Mesodermal cell (in vitro differentiated cells): ENCODE results near the gene RCAN2.

ENCODE experiments used
- H3K27ac ChIP-seq: 2 replicates; pipeline ENCODE4 v1.7.0; 2013; ENCODE audit warnings: mild to moderate bottlenecking, low read depth, low read length, moderate library complexity; ENCODE audit not compliant: severe bottlenecking
- H3K36me3 ChIP-seq: 2 replicates; pipeline ENCODE4 v1.7.1; 2013; ENCODE audit warnings: mild to moderate bottlenecking, low read length, moderate library complexity; ENCODE audit not compliant: control insufficient read depth, insufficient read depth
- H3K4me1 ChIP-seq: one replicate; pipeline ENCODE4 v1.7.1; 2013; ENCODE audit warnings: mild to moderate bottlenecking, low read length; ENCODE audit not compliant: insufficient read depth, control insufficient read depth, poor library complexity, severe bottlenecking
- H3K4me3 ChIP-seq: 2 replicates; pipeline ENCODE4 v1.7.0; 2013; ENCODE audit warnings: low read length, control low read depth, mild to moderate bottlenecking; ENCODE audit not compliant: insufficient read depth, poor library complexity, severe bottlenecking; ENCODE audit errors: extremely low read depth
- H3K9me3 ChIP-seq: 2 replicates; pipeline ENCODE4 v1.7.1; 2013; ENCODE audit warnings: mild to moderate bottlenecking, low read length, moderate library complexity; ENCODE audit not compliant: control insufficient read depth
- WGBS, 2 experiments: methylation state at CpG; one replicate each; pipeline ENCODE4 v1.1.5; 2013; ENCODE audit warnings: missing lambda C conversion rate in 2 of 2; ENCODE audit not compliant: insufficient coverage in 2 of 2; 5-methylcytosine and 5-hydroxymethylcytosine counted together

RCAN2 gene

DNA sequence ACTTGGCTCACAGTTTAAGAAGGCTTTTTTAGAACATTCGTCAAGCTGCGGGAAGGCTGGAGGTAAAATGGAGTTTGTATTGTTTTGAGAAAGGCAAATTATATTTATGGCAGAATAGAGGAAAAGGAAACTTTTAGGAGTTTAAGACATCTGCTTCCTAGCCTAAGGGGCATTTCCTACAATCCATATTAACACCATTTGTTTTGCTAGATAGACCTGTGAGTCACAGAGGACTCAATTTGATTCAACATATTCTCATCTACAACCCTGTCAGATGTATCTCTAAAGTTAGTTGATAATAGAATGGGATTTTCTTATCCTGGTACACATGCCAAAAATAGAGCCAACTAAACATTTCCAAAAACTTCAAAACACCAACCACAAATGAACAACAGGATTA is 35.0 kb downstream of the RCAN2 start:
- Histone ChIP-seq H3K27ac (no peak overlapping the region), H3K36me3 (no peaks in the 10 kb centered on the region), H3K9me3 (no peaks in the 10 kb centered on the region), H3K4me1 (peaks cover 7% of the 10 kb centered on the region), H3K4me3 (no peak overlapping the region)
- WGBS, 2 experiments = no CpG with 5 or more reads among the region's 2 CpGs

DNA sequence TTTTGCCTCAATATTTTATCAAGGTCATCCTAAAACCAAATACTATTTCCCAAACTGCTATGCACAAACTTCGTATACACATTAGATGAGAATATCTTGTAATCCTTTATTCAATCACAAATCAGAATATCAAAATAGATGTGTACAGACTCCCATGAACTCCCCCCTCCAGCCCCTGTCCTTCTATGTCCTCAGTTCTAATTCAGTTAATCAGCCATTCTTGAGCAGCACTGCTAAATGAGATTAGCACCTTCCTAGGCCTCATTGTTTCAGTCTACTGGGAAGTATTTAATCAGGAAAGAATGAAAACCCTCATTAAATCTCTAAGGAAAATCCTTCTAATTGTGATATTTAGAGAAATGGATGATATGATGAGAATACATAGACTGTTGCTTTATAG is 36.6 kb downstream of the RCAN2 start:
- 100% methylated on average over 1 of the region's 1 CpG; no CpG with 5 or more reads in 1 of the 2 experiments for WGBS, 2 experiments
- Histone ChIP-seq H3K4me3 (no peak overlapping the region), H3K9me3 (no peaks in the 10 kb centered on the region), H3K36me3 (no peaks in the 10 kb centered on the region), H3K4me1 (peaks cover 7% of the 10 kb centered on the region), H3K27ac (no peak overlapping the region)

DNA sequence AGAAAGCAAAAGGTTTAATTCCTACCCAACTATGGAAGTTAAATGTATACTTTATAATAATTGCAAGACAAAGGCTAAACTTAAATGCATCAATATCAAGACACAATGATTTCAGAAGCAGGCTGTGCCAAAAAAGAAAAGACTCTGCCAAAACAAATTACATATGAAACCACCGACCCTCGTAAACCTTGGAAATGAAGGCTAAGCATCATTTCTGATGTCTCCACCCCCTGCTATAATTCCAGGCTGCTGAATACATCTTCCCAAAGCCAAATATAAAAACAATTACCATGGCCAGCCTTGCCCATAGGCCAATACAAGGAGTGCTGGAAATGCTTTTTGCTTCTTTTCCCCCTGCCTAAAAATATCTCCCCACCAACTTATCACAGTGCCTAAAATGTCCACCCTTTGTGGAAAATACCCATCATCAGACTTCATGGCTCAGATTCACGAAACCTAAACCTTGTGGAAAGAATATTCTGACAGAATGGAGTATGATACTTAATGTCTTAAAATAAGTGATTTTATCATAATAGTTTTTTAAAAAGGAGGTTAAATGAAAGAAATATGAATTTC is 37.4 kb downstream of the RCAN2 start:
- H3K4me3 ChIP-seq = no peak overlapping the region
- no peaks in the 10 kb centered on the region for H3K36me3 ChIP-seq
- H3K4me1 ChIP-seq = peaks cover 7% of the 10 kb centered on the region
- no peaks in the 10 kb centered on the region for H3K9me3 ChIP-seq
- 95% methylated on average over 2 of the region's 3 CpGs; no CpG with 5 or more reads in 1 of the 2 experiments for WGBS, 2 experiments
- H3K27ac ChIP-seq = no peak overlapping the region

DNA sequence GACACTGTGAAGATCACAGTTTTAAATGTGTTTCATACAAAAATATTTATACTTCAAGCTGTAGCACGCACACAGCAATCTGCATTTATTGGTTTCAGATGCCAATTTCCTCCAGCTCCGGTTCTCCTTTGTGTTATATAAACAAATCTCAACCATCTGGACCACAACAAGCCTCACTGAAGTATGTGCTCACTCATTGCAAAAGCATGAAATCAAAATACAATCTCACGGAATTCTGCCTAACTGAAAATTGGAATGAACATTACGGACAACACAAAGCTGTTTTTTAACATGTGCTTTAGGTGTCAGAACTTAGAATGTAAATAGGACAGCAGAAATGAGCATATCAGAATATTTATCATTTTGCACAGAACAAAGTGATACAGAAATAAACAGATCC is 38.0 kb downstream of the RCAN2 start:
- H3K9me3 ChIP-seq = no peaks in the 10 kb centered on the region
- 92 to 100% methylated on average over 2 of the region's 4 CpGs for WGBS, 2 experiments
- H3K4me3 ChIP-seq = no peak overlapping the region
- no peak overlapping the region for H3K27ac ChIP-seq
- peaks cover 7% of the 10 kb centered on the region for H3K4me1 ChIP-seq
- H3K36me3 ChIP-seq = no peaks in the 10 kb centered on the region

DNA sequence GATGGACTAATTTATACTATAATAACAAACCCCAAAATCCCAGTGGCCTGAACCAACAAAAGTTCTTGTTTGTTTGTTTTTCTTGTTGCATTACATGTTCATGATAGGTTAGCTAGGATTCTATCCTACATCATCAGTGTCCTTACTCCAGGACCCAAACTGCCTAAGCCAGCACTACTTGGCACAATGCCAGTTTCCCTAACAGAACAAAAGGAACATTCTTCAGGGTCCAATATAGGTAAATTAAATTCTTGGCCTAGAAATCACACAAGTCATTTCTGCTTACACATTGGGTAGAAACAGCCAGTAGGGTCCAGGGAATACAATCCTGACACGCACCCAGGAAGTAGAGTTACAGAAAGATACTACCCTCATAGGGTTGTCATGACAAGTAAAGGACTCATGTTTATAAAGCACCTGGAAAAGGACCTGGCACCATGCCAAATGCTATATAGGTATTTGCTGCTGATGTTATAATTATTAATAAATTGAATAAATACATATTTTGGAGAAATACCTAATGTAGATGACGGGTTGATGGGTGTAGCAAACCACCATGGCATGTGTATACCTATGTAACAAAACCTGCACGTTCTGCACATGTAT is 38.8 kb downstream of the RCAN2 start:
- no peak overlapping the region for H3K4me3 ChIP-seq
- peaks cover 7% of the 10 kb centered on the region for H3K4me1 ChIP-seq
- H3K27ac ChIP-seq = no peak overlapping the region
- H3K36me3 ChIP-seq = no peaks in the 10 kb centered on the region
- H3K9me3 ChIP-seq = no peaks in the 10 kb centered on the region
- 94 to 100% methylated on average over 1 to 3 of the region's 3 CpGs for WGBS, 2 experiments

DNA sequence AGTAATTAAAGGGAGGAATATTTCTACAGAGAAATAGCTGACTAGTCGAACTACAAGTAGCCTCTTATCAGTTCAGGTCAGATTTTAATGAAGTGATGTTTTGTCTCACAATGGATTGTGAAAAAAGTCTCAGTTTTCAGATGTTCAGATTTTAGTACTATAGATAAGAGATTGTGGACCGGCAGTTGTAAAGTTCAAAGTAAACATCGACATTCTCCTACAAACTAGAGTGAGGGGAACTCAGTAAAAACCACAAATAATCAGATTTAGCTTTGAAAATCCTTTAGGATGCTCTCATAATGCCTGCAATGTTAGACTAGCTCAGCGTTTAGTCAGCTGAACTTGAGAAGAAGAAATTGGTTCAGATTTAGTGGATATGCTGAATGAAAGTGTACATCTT is 39.9 kb downstream of the RCAN2 start:
- no peak overlapping the region for H3K27ac ChIP-seq
- WGBS, 2 experiments = 96 to 100% methylated on average over 2 to 3 of the region's 4 CpGs
- H3K36me3 ChIP-seq = no peaks in the 10 kb centered on the region
- H3K9me3 ChIP-seq = no peaks in the 10 kb centered on the region
- H3K4me3 ChIP-seq = no peak overlapping the region
- peaks cover 7% of the 10 kb centered on the region for H3K4me1 ChIP-seq

DNA sequence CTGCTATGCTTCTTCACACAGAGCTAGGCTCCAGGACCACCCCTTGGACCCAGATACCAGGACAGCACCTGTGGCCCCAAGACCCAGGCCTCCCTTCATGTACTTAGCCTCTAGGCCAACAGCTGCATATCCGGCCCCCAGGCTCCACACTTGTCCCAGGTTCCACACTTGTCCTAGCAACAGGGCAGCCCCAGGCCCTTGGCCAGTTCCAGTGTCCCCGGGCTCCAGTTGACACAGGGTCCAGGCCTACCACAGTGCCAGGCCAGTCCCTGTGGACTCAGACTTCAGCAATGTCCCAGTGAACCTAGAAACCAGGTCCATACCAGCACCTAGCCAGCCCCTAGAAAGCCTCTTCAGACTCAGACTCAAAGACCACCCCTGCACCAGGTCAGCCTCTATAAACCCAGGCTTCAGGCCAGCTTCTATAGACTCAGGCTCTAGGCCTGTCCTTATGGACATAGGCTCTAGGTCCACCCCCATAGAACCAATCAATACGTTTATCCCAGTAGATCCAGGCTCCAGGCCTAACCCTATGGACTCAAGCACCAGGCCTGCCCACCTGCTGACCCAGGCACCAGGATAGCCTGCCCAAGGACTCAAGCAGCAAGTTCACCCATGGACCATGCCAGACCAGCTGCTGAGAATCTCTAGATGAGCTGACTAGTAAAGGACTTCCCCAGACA is 46.3 kb downstream of the RCAN2 start:
- Histone ChIP-seq H3K9me3 (no peaks in the 10 kb centered on the region), H3K4me1 (no peaks in the 10 kb centered on the region), H3K4me3 (no peak overlapping the region), H3K27ac (no peak overlapping the region), H3K36me3 (no peaks in the 10 kb centered on the region)
- WGBS, 2 experiments = 85 to 93% methylated on average over 1 to 2 of the region's 3 CpGs

DNA sequence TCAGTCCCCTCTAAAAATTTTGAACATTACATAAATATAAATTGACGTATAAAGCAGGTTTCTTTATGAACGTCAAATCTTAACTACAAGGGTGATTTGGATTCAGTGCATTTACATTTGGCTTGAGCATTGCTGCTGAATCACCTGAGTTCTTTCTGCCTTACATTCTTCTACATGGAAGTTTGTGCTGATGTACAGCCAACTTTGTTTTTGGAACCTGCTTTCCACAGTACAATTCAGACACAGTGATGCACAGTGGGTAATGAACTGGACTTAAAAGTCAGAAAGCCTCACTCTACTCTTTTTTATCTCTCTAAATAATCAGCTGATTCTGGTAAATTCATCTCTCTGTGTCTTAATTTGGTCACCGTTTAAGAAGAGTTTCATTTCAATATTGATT is 47.6 kb downstream of the RCAN2 start:
- no peaks in the 10 kb centered on the region for H3K9me3 ChIP-seq
- H3K4me3 ChIP-seq = no peak overlapping the region
- H3K36me3 ChIP-seq = no peaks in the 10 kb centered on the region
- no peaks in the 10 kb centered on the region for H3K4me1 ChIP-seq
- WGBS, 2 experiments = 100% methylated on average over 3 of the region's 3 CpGs; no CpG with 5 or more reads in 1 of the 2 experiments
- no peak overlapping the region for H3K27ac ChIP-seq

DNA sequence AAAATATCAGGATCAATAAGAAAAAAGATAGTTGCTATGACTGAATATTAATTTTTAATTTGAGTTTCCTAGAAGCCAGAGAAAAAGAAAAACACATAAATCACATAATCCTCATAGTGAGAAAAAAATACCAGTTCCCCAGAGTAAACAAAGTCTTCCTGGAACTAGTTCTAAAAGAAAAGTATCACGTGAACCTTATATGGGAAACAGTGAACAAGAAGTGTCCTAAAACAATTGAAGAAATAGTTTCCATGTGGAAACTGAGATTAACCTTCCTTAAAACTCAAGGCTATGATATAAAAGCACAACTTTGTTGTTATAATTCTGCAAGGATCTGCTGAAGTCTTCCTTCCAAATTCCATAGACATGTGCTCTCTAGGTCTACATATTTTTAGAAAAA is 50.6 kb downstream of the RCAN2 start:
- no CpG with 5 or more reads among the region's 1 CpG for WGBS, 2 experiments
- H3K9me3 ChIP-seq = no peaks in the 10 kb centered on the region
- no peak overlapping the region for H3K27ac ChIP-seq
- H3K4me3 ChIP-seq = no peak overlapping the region
- peaks cover 11% of the 10 kb centered on the region for H3K4me1 ChIP-seq
- H3K36me3 ChIP-seq = no peaks in the 10 kb centered on the region

DNA sequence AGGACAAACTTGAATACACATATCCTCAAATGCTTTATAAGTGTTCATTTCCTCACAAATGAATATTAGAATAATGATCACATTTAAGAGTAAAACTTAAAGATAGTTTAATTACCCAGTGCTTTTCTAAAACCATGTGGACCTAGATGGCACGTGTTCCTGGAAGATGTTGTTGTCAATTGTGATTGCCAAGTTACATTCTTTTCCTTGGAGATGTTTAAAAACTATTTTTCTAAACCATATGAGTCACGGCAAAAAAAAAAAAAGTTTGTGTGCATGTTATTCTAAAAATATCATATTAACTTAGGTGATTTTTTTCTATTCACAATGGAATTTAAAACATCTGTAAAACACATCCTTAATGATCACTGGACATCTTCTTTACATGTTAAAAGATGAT is 51.1 kb downstream of the RCAN2 start:
- no CpG with 5 or more reads among the region's 2 CpGs for WGBS, 2 experiments
- H3K36me3 ChIP-seq = no peaks in the 10 kb centered on the region
- H3K27ac ChIP-seq = no peak overlapping the region
- no peaks in the 10 kb centered on the region for H3K9me3 ChIP-seq
- H3K4me3 ChIP-seq = no peak overlapping the region
- H3K4me1 ChIP-seq = peaks cover 11% of the 10 kb centered on the region

DNA sequence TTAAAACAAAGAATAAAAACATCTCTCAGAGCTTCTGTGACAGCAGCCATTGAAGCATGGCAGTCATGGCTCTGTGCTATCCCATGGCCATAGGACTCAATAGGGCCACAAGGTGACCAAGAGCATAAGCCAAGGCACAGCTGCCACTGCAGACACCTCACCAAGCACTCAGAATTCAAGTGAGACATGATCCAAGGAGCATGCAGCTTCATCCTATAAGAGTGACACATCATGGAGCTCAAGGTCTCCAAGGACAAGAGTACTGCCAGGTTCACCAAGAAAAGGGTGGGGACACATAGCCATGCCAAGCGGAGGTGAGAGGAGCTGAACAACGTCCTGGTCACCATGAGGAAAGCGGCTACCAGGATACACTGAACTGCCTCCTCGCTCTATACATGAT is 53.0 kb downstream of the RCAN2 start:
- 76 to 100% methylated on average over 1 to 3 of the region's 4 CpGs for WGBS, 2 experiments
- peak overlapping the region; percentile 48 for H3K27ac ChIP-seq
- H3K9me3 ChIP-seq = no peaks in the 10 kb centered on the region
- peaks cover 11% of the 10 kb centered on the region for H3K4me1 ChIP-seq
- no peak overlapping the region for H3K4me3 ChIP-seq
- H3K36me3 ChIP-seq = no peaks in the 10 kb centered on the region
